Gastrocnemius medialis (tissue), 4 donors: Measurements from ENCODE around the gene C1orf122. TPM values are rescaled to one million over a fixed set of nuclear protein-coding genes. Genes with fewer than 3 reads are reported as not detected.
"Not testable (repeated sequence)": the region's sequence is repeated elsewhere in the genome, so short reads cannot be mapped to it uniquely, and the experiment has no call there.

Experiments used
- ATAC-seq, 2 donors: fragments of 150-250 bp; one replicate each; pipeline ENCODE4 v1.9.1; 2016
- DNase-seq, 2 donors: peaks; one replicate each; pipeline ENCODE4 v3.0.0-alpha.2; 2019
- H3K27ac ChIP-seq, 4 donors: fragments of 200-600 bp; sonication (generic); 1 replicate in 1 of 4; 2 replicates in 3 of 4; pipeline ENCODE4 v1.5.1; 2016 to 2018; ENCODE audit warnings: mild to moderate bottlenecking in 2 of 4, moderate library complexity in 1 of 4
- H3K27me3 ChIP-seq, 3 donors: fragments of 200-600 bp; sonication (generic) in 2 of 3; 1 replicate in 1 of 3; 2 replicates in 2 of 3; pipeline versions ENCODE4 v1.5.1 to v1.6.0; 2016 to 2019; ENCODE audit warnings: mild to moderate bottlenecking in 1 of 3, moderate library complexity in 1 of 3
- H3K36me3 ChIP-seq, 2 donors: fragments of 200-600 bp; sonication (generic) in 1 of 2; one replicate each; pipeline ENCODE4 v1.5.1; 2017 to 2018
- H3K4me1 ChIP-seq, 2 donors: fragments of 200-600 bp; sonication (generic) in 1 of 2; one replicate each; pipeline ENCODE4 v1.5.1; 2016 to 2017; ENCODE audit warnings: mild to moderate bottlenecking in 2 of 2
- H3K4me3 ChIP-seq, 4 donors: fragments of 200-600 bp; sonication (generic) in 3 of 4; 1 replicate in 1 of 4; 2 replicates in 3 of 4; pipeline ENCODE4 v1.5.1; 2016 to 2019; ENCODE audit warnings: mild to moderate bottlenecking in 2 of 4
- H3K9me3 ChIP-seq, 3 donors: fragments of 200-600 bp; sonication (generic) in 2 of 3; 1 replicate in 1 of 3; 2 replicates in 2 of 3; pipeline ENCODE4 v1.5.1; 2016 to 2019
- POLR2A ChIP-seq, 2 donors: fragments of 450-650 bp; IDR thresholded peaks; one replicate each; pipeline ENCODE4 v1.6.1; 2017; ENCODE audit warnings: antibody characterized with exemption in 2 of 2, mild to moderate bottlenecking in 2 of 2, moderate library complexity in 2 of 2
- in situ Hi-C, 4 donors: fragments of 200-750 bp; cut with MboI; loops; one replicate each; pipeline versions ENCODE4 v1.15.0 to v1.8.0; 2017; ENCODE audit warnings: low sequenced_read_pairs in 4 of 4
- intact Hi-C: fragments of 100-400 bp; cut with DNase I; formaldehyde crosslinking; loops from one replicate; pipeline ENCODE4 v1.15.1; 2023; ENCODE audit warnings: low total_unique reads
- total RNA-seq, 4 donors: library from RNA; depleted of rRNA; stranded (reverse); fragments of >200 nt; gene quantifications; one replicate each; pipeline versions ENCODE4 v1.1.0 to v1.2.3, GENCODE V29; 2016
- TF ChIP-seq, protein P1 (sequence below), 5 experiments: fragments of 450-650 bp in 3 of 5; fragments of 200-600 bp in 2 of 5; sonication (generic) in 2 of 5; IDR thresholded peaks in 4 of 5; conservative IDR thresholded peaks in 1 of 5; 1 replicate in 4 of 5; 2 replicates in 1 of 5; pipeline ENCODE4 v1.5.1; 2016 to 2019; ENCODE audit warnings: antibody characterized with exemption in 5 of 5, mild to moderate bottlenecking in 3 of 5, moderate library complexity in 3 of 5

C1orf122 gene
- total RNA-seq, 4 donors from 2014 or later = 41.2 to 96.0 (median 56.8) TPM

GRCh38 chr1:37767488-37767887, 40.1 kb upstream of the C1orf122 start:
- no peak overlapping the region for H3K4me3 ChIP-seq
- H3K4me1 ChIP-seq = no peaks in the 10 kb centered on the region
- peaks cover 47 to 51% (median 48%) of the 10 kb centered on the region in 3 donors for H3K27me3 ChIP-seq
- H3K9me3 ChIP-seq = no peaks in the 10 kb centered on the region
- no peak for DNase-seq
- no peaks in the 10 kb centered on the region for H3K36me3 ChIP-seq
- TF ChIP-seq POLR2A (IDR thresholded peaks at IDR 0.05) = no peak
- TF ChIP-seq, protein P1, sequence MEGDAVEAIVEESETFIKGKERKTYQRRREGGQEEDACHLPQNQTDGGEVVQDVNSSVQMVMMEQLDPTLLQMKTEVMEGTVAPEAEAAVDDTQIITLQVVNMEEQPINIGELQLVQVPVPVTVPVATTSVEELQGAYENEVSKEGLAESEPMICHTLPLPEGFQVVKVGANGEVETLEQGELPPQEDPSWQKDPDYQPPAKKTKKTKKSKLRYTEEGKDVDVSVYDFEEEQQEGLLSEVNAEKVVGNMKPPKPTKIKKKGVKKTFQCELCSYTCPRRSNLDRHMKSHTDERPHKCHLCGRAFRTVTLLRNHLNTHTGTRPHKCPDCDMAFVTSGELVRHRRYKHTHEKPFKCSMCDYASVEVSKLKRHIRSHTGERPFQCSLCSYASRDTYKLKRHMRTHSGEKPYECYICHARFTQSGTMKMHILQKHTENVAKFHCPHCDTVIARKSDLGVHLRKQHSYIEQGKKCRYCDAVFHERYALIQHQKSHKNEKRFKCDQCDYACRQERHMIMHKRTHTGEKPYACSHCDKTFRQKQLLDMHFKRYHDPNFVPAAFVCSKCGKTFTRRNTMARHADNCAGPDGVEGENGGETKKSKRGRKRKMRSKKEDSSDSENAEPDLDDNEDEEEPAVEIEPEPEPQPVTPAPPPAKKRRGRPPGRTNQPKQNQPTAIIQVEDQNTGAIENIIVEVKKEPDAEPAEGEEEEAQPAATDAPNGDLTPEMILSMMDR (IDR thresholded peaks at IDR 0.05 in 4 of 5, conservative IDR thresholded peaks at IDR 0.05 in 1 of 5) = no peak
- in situ Hi-C loops (no loop called here), intact Hi-C loops (no loop called here)
- no peak overlapping the region for H3K27ac ChIP-seq
- no peak for ATAC-seq

- ATAC-seq, H3K27ac ChIP-seq, H3K36me3 ChIP-seq, H3K4me1 ChIP-seq, intact Hi-C loops, DNase-seq, in situ Hi-C loops, H3K9me3 ChIP-seq, H3K4me3 ChIP-seq: not testable (repeated sequence)
- peaks cover 12 to 17% (median 16%) of the 10 kb centered on the region in 3 donors for H3K27me3 ChIP-seq
These were observed 36.1 kb upstream of the C1orf122 start for GRCh38 chr1:37771440-37771839.

GRCh38 chr1:37776946-37777516, 30.6 kb upstream of the C1orf122 start:
- H3K27me3 ChIP-seq = no peaks in the 10 kb centered on the region
- TF ChIP-seq, protein P1 (IDR thresholded peaks at IDR 0.05 in 4 of 5, conservative IDR thresholded peaks at IDR 0.05 in 1 of 5) = no peak

GRCh38 chr1:37778654-37779053, 28.9 kb upstream of the C1orf122 start:
- H3K36me3 ChIP-seq = no peaks in the 10 kb centered on the region
- no peak overlapping the region for H3K27ac ChIP-seq
- no peaks in the 10 kb centered on the region for H3K27me3 ChIP-seq
- in situ Hi-C loops = no loop called here
- no peak for DNase-seq
- intact Hi-C loops = no loop called here
- no peak for ATAC-seq
- H3K9me3 ChIP-seq = no peaks in the 10 kb centered on the region
- H3K4me3 ChIP-seq = no peak overlapping the region
- no peaks in the 10 kb centered on the region for H3K4me1 ChIP-seq
- TF ChIP-seq POLR2A (IDR thresholded peaks at IDR 0.05) = no peak
- TF ChIP-seq, protein P1 (IDR thresholded peaks at IDR 0.05 in 4 of 5, conservative IDR thresholded peaks at IDR 0.05 in 1 of 5) = no peak

More at GRCh38 chr1:37776946-37777516, 30.6 kb upstream of the C1orf122 start:
- H3K4me3 ChIP-seq = no peak overlapping the region
- DNase-seq = no peak
- H3K4me1 ChIP-seq = no peaks in the 10 kb centered on the region
- H3K36me3 ChIP-seq = no peaks in the 10 kb centered on the region
- no peaks in the 10 kb centered on the region for H3K9me3 ChIP-seq
- intact Hi-C loops = no loop called here
- ATAC-seq = no peak
- in situ Hi-C loops = no loop called here
- H3K27ac ChIP-seq = no peak overlapping the region

- no peak overlapping the region for H3K4me3 ChIP-seq
- in situ Hi-C loops (no loop called here), intact Hi-C loops (no loop called here)
- H3K27ac ChIP-seq = no peak overlapping the region
- H3K36me3 ChIP-seq = no peaks in the 10 kb centered on the region
- ATAC-seq (no peak), DNase-seq (no peak)
- H3K9me3 ChIP-seq = no peaks in the 10 kb centered on the region
- no peaks in the 10 kb centered on the region for H3K4me1 ChIP-seq
- TF ChIP-seq, protein P1 (IDR thresholded peaks at IDR 0.05 in 4 of 5, conservative IDR thresholded peaks at IDR 0.05 in 1 of 5) = no peak
- no peak for TF ChIP-seq POLR2A (IDR thresholded peaks at IDR 0.05)
- H3K27me3 ChIP-seq = no peaks in the 10 kb centered on the region
These were observed 25.1 kb upstream of the C1orf122 start for GRCh38 chr1:37782491-37782890.
